Progenitor cell of endocrine pancreas (in vitro differentiated cells): ENCODE results near the gene SORL1. TPM values are rescaled to one million over a fixed set of nuclear protein-coding genes. Genes with fewer than 3 reads are reported as not detected.

ENCODE experiments used
- DNase-seq: peaks from one replicate; pipeline ENCODE4 v3.0.0; 2021; ENCODE audit warnings: low spot score; ENCODE audit not compliant: unreplicated experiment
- H3K27ac Mint-ChIP-seq: 2 replicates; pipeline ENCODE4 v1.8.0; 2021; ENCODE audit warnings: mild to moderate bottlenecking, moderate library complexity, mixed read lengths
- H3K27me3 Mint-ChIP-seq: 2 replicates; pipeline ENCODE4 v1.8.0; 2021; ENCODE audit warnings: mixed read lengths
- H3K36me3 Mint-ChIP-seq: 2 replicates; pipeline ENCODE4 v1.8.0; 2022; ENCODE audit warnings: mixed read lengths; ENCODE audit not compliant: insufficient read depth
- H3K4me1 Mint-ChIP-seq: 2 replicates; pipeline ENCODE4 v1.8.0; 2021; ENCODE audit warnings: low read depth, mixed read lengths
- H3K4me3 Mint-ChIP-seq: 2 replicates; pipeline ENCODE4 v1.8.0; 2021; ENCODE audit warnings: low read depth, mild to moderate bottlenecking, moderate library complexity, mixed read lengths
- H3K9me3 Mint-ChIP-seq: 2 replicates; pipeline ENCODE4 v1.8.0; 2021; ENCODE audit warnings: low read depth, mixed read lengths
- total RNA-seq: library from RNA; stranded (reverse); gene quantifications from 2 replicates; pipeline ENCODE4 v1.2.1, GENCODE V29; 2021
- TF ChIP-seq, protein P1 (sequence below): fragments of 200-600 bp; sonication (generic); IDR thresholded peaks from one replicate; pipeline ENCODE4 v1.5.0; 2021; ENCODE audit warnings: antibody characterized with exemption, mild to moderate bottlenecking; ENCODE audit not compliant: unreplicated experiment

SORL1 gene
- total RNA-seq, 1 donor from 2014 or later: 31.8 TPM

DNA sequence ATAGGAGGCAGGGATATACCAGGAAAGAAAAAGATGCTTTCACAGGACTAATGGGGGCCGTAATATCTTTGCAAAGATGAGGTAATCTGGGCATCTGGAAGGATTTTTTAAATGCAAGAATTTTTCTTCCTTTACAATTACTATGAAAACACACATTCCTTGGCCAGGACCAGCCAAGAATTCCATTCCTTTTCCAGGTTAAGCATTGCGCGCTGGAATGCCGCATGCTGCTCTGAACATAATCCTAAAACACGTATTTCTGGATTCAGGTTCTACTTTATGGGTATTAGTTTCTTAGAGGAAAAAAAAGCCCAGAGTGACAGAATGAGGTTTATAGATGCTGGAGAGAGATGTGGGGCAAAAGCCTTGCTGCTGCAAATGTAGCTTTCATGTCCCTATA, 100.0 kb downstream of the SORL1 start:
- H3K4me3 Mint-ChIP-seq: no peak overlapping the region
- no peaks in the 10 kb centered on the region for H3K27me3 Mint-ChIP-seq
- DNase-seq: no peak
- H3K27ac Mint-ChIP-seq: peak overlapping the region; percentile 9
- peaks cover 3% of the 10 kb centered on the region for H3K36me3 Mint-ChIP-seq
- TF ChIP-seq, protein P1, sequence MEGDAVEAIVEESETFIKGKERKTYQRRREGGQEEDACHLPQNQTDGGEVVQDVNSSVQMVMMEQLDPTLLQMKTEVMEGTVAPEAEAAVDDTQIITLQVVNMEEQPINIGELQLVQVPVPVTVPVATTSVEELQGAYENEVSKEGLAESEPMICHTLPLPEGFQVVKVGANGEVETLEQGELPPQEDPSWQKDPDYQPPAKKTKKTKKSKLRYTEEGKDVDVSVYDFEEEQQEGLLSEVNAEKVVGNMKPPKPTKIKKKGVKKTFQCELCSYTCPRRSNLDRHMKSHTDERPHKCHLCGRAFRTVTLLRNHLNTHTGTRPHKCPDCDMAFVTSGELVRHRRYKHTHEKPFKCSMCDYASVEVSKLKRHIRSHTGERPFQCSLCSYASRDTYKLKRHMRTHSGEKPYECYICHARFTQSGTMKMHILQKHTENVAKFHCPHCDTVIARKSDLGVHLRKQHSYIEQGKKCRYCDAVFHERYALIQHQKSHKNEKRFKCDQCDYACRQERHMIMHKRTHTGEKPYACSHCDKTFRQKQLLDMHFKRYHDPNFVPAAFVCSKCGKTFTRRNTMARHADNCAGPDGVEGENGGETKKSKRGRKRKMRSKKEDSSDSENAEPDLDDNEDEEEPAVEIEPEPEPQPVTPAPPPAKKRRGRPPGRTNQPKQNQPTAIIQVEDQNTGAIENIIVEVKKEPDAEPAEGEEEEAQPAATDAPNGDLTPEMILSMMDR: no peak
- no peaks in the 10 kb centered on the region for H3K4me1 Mint-ChIP-seq
- no peaks in the 10 kb centered on the region for H3K9me3 Mint-ChIP-seq

DNA sequence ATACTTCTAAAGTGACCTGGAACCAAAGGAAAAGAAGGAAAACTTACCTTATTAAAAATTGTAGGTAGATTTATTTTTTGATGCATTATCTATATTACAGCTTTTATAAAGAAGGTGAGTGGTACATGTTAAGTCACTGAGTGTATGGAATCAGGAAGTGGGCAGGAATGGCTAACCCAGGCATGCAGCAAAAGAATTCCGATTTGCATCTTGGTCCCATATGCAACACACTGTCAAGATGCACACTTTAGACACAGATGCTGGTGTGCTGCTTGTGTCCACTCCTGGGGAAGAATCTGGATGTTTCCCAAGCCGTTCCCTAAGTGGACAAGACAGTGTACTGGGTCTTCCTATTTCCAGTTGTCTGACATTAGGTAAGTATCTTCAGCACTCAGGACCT, 100.5 kb downstream of the SORL1 start:
- no peaks in the 10 kb centered on the region for H3K9me3 Mint-ChIP-seq
- TF ChIP-seq, protein P1: no peak
- H3K27me3 Mint-ChIP-seq: no peaks in the 10 kb centered on the region
- DNase-seq: no peak
- H3K27ac Mint-ChIP-seq: no peak overlapping the region
- H3K36me3 Mint-ChIP-seq: peaks cover 5% of the 10 kb centered on the region
- no peaks in the 10 kb centered on the region for H3K4me1 Mint-ChIP-seq
- H3K4me3 Mint-ChIP-seq: no peak overlapping the region

DNA sequence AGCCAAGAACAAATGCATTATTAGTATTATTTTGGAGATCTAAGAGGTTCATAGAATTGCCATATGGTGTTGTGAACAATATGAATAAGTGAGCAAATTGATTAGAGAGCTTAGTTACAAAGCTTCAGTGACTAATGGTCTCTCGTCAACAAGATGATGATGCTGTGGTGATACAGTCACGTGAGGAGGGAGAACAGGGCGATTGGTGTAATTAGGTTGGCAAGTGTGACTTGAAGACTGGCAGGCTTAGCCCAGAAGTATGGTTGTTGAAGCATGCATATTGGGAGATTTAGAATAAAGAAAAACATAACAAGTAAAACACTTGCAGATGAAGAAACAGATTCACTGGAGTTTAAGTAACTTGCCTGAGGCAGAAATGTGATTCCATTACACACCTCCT, 101.3 kb downstream of the SORL1 start:
- Mint-ChIP-seq H3K36me3 (peaks cover 5% of the 10 kb centered on the region), H3K4me3 (no peak overlapping the region), H3K9me3 (no peaks in the 10 kb centered on the region), H3K27ac (no peak overlapping the region), H3K4me1 (no peaks in the 10 kb centered on the region), H3K27me3 (no peaks in the 10 kb centered on the region)
- no peak for DNase-seq
- TF ChIP-seq, protein P1: no peak

DNA sequence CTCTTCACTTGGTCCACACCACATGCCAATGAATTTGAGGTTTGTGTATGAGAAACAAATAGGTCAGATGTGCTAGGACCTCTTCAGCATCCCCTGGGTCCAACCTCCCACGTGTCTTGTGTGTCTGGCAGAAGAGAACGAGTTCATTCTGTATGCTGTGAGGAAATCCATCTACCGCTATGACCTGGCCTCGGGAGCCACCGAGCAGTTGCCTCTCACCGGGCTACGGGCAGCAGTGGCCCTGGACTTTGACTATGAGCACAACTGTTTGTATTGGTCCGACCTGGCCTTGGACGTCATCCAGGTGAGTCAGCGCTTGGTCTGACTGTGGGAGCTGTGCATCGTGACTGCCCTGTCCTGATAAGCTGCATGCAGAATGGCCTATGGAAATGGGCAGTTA, 101.7 kb downstream of the SORL1 start:
- Mint-ChIP-seq H3K9me3 (no peaks in the 10 kb centered on the region), H3K36me3 (peaks cover 7% of the 10 kb centered on the region), H3K4me1 (no peaks in the 10 kb centered on the region), H3K4me3 (no peak overlapping the region), H3K27me3 (no peaks in the 10 kb centered on the region), H3K27ac (no peak overlapping the region)
- TF ChIP-seq, protein P1: no peak
- no peak for DNase-seq

DNA sequence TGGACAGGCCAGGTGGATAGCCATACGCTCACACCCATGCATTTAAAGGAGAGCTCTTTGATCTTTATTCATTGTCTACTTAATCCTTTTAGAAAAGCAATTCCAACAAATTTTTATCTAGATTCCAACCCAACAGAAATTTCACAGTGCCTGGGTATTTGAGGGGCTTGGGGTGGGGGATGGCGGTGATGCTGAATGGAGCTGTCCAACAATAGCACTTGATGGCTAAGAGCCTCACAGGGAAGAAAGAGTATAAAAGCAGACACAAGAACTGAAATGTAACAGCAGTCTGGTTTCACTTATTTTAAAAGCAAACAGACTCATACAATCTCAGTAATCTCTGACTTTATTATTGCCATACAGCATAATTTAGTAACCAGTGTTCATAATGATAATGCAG, 102.4 kb downstream of the SORL1 start:
- H3K4me3 Mint-ChIP-seq: no peak overlapping the region
- no peak overlapping the region for H3K27ac Mint-ChIP-seq
- no peaks in the 10 kb centered on the region for H3K4me1 Mint-ChIP-seq
- no peaks in the 10 kb centered on the region for H3K9me3 Mint-ChIP-seq
- no peaks in the 10 kb centered on the region for H3K27me3 Mint-ChIP-seq
- TF ChIP-seq, protein P1: no peak
- DNase-seq: no peak
- H3K36me3 Mint-ChIP-seq: peaks cover 12% of the 10 kb centered on the region
